IPS-20b (cell line): Measurements from ENCODE around the gene ZNHIT2.

Experiments
- H3K27ac ChIP-seq: one replicate; pipeline ENCODE4 v1.5.1; 2013; ENCODE audit warnings: low read length
- H3K27me3 ChIP-seq: 2 replicates; pipeline ENCODE4 v1.6.1; 2013; ENCODE audit warnings: mild to moderate bottlenecking, low read length, inconsistent platforms; ENCODE audit not compliant: insufficient read depth
- H3K36me3 ChIP-seq: 2 replicates; pipeline ENCODE4 v1.6.1; 2013; ENCODE audit warnings: low read depth, mild to moderate bottlenecking, inconsistent platforms, low read length, moderate library complexity; ENCODE audit not compliant: insufficient read depth
- H3K4me1 ChIP-seq: 2 replicates; pipeline ENCODE4 v1.6.1; 2013; ENCODE audit warnings: mild to moderate bottlenecking, control low read depth, inconsistent platforms, low read length, moderate library complexity; ENCODE audit not compliant: insufficient read depth
- H3K4me3 ChIP-seq: 2 replicates; pipeline ENCODE4 v1.5.1; 2013; ENCODE audit warnings: mild to moderate bottlenecking, low read length, inconsistent platforms
- H3K9ac ChIP-seq: 2 replicates; pipeline ENCODE4 v1.6.1; 2013; ENCODE audit warnings: low read depth, mild to moderate bottlenecking, inconsistent platforms, low read length, moderate library complexity
- H3K9me3 ChIP-seq: 2 replicates; pipeline ENCODE4 v1.6.1; 2013; ENCODE audit warnings: mild to moderate bottlenecking, low read depth, low read length, inconsistent platforms; ENCODE audit not compliant: insufficient read depth

ZNHIT2 gene

GRCh38 chr11:65108469-65109123 lies 8.9 kb downstream of the ZNHIT2 start:
- Histone ChIP-seq H3K4me1 (peaks cover 5% of the 10 kb centered on the region; the same call in 1 of the 2 replicates), H3K9ac (no peak overlapping the region), H3K9me3 (no peaks in the 10 kb centered on the region), H3K27me3 (no peaks in the 10 kb centered on the region), H3K4me3 (no peak overlapping the region), H3K27ac (no peak overlapping the region), H3K36me3 (peaks cover 19% of the 10 kb centered on the region)

GRCh38 chr11:65107751-65108468 lies 9.6 kb downstream of the ZNHIT2 start:
- Histone ChIP-seq H3K9ac (no peak overlapping the region), H3K4me1 (no peaks in the 10 kb centered on the region), H3K27me3 (no peaks in the 10 kb centered on the region), H3K9me3 (no peaks in the 10 kb centered on the region), H3K4me3 (no peak overlapping the region), H3K27ac (no peak overlapping the region), H3K36me3 (peaks cover 22% of the 10 kb centered on the region)

- Histone ChIP-seq H3K9me3 (no peaks in the 10 kb centered on the region), H3K9ac (no peak overlapping the region), H3K27me3 (no peaks in the 10 kb centered on the region), H3K36me3 (peaks cover 23% of the 10 kb centered on the region), H3K27ac (no peak overlapping the region), H3K4me1 (no peaks in the 10 kb centered on the region), H3K4me3 (no peak overlapping the region)
Measured at GRCh38 chr11:65107078-65107477, 10.4 kb downstream of the ZNHIT2 start.

- no peak overlapping the region for H3K9ac ChIP-seq
- H3K27ac ChIP-seq, result no peak overlapping the region
- H3K4me1 ChIP-seq, result no peaks in the 10 kb centered on the region
- no peaks in the 10 kb centered on the region for H3K27me3 ChIP-seq
- H3K36me3 ChIP-seq, result peaks cover 23% of the 10 kb centered on the region
- no peak overlapping the region for H3K4me3 ChIP-seq
- H3K9me3 ChIP-seq, result no peaks in the 10 kb centered on the region
Measured at GRCh38 chr11:65104628-65105027, 12.9 kb downstream of the ZNHIT2 start.

GRCh38 chr11:65103476-65103875 lies 14.0 kb downstream of the ZNHIT2 start:
- H3K4me3 ChIP-seq, result no peak overlapping the region
- H3K36me3 ChIP-seq, result peaks cover 24% of the 10 kb centered on the region
- no peaks in the 10 kb centered on the region for H3K4me1 ChIP-seq
- no peak overlapping the region for H3K9ac ChIP-seq
- no peak overlapping the region for H3K27ac ChIP-seq
- H3K9me3 ChIP-seq, result no peaks in the 10 kb centered on the region
- H3K27me3 ChIP-seq, result no peaks in the 10 kb centered on the region

- peaks cover 30% of the 10 kb centered on the region for H3K36me3 ChIP-seq
- no peak overlapping the region for H3K27ac ChIP-seq
- no peak overlapping the region for H3K9ac ChIP-seq
- H3K9me3 ChIP-seq, result no peaks in the 10 kb centered on the region
- no peak overlapping the region for H3K4me3 ChIP-seq
- H3K27me3 ChIP-seq, result no peaks in the 10 kb centered on the region
- no peaks in the 10 kb centered on the region for H3K4me1 ChIP-seq
Measured at GRCh38 chr11:65102142-65103095, 15.1 kb downstream of the ZNHIT2 start.

GRCh38 chr11:65100674-65101350 lies 16.7 kb downstream of the ZNHIT2 start:
- H3K4me1 ChIP-seq, result 0 out of 2 replicates have a peak, but pooled peaks cover 4% of the 10 kb centered on the region
- H3K27ac ChIP-seq, result no peak overlapping the region
- no peak overlapping the region for H3K4me3 ChIP-seq
- H3K9me3 ChIP-seq, result no peaks in the 10 kb centered on the region
- no peaks in the 10 kb centered on the region for H3K27me3 ChIP-seq
- no peak overlapping the region for H3K9ac ChIP-seq
- peaks cover 27% of the 10 kb centered on the region for H3K36me3 ChIP-seq

- Histone ChIP-seq H3K4me3 (peak overlapping the region; percentile 81), H3K27me3 (no peaks in the 10 kb centered on the region), H3K27ac (no peak overlapping the region), H3K4me1 (0 out of 2 replicates have a peak, but pooled peaks cover 4% of the 10 kb centered on the region), H3K9me3 (no peaks in the 10 kb centered on the region), H3K9ac (no peak overlapping the region; the same call in 1 of the 2 replicates), H3K36me3 (peaks cover 17% of the 10 kb centered on the region)
Measured at GRCh38 chr11:65096926-65097325, 20.6 kb downstream of the ZNHIT2 start.

- H3K36me3 ChIP-seq, result peaks cover 17% of the 10 kb centered on the region
- H3K27ac ChIP-seq, result no peak within 1 kb of the TSS
- H3K4me3 ChIP-seq, result peak within 1 kb of the TSS; percentile 81
- no peaks in the 10 kb centered on the region for H3K9me3 ChIP-seq
- 0 out of 2 replicates have a peak, but pooled peaks cover 4% of the 10 kb centered on the region for H3K4me1 ChIP-seq
- no peaks in the 10 kb centered on the region for H3K27me3 ChIP-seq
- peak within 1 kb of the TSS; percentile 73 for H3K9ac ChIP-seq
Measured at GRCh38 chr11:65095974-65096806, 21.3 kb downstream of the ZNHIT2 start, which contains the start of gene VPS51. Gene VPS51 (plus strand): TSS chr11:65096214. CDS start chr11:65096251, 37 bp downstream.

GRCh38 chr11:65095427-65095826 lies 22.1 kb downstream of the ZNHIT2 start:
- Histone ChIP-seq H3K9ac (peak overlapping the region; percentile 73; the same call in 1 of the 2 replicates), H3K4me3 (peak overlapping the region; percentile 81; the same call in 1 of the 2 replicates), H3K4me1 (0 out of 2 replicates have a peak, but pooled peaks cover 4% of the 10 kb centered on the region), H3K27ac (no peak overlapping the region), H3K27me3 (no peaks in the 10 kb centered on the region), H3K36me3 (peaks cover 17% of the 10 kb centered on the region), H3K9me3 (no peaks in the 10 kb centered on the region)
